ENCODE measurements around the gene RRAGD.

Gene RRAGD

GRCh38 chr6:89352278-89353117 is 59.6 kb downstream of the RRAGD start, which contains the start of gene UBE2J1 (continued):
- TF ChIP-seq ZNF391 (tag by site-specific recombination; IDR thresholded peaks at IDR 0.05; ENCODE audit: borderline replicate concordance, low read depth), result peak; percentile 87; the same call in 1 of the 2 replicates
- TF ChIP-seq KLF10 (tag by site-specific recombination; IDR thresholded peaks at IDR 0.05), result no peak
- no peak for TF ChIP-seq ZNF707 (tag by site-specific recombination; IDR thresholded peaks at IDR 0.05)
- TF ChIP-seq ZBTB48 (tag by site-specific recombination; IDR thresholded peaks at IDR 0.05), result peak; percentile 83
- TF ChIP-seq ZNF558 (tag by site-specific recombination; IDR thresholded peaks at IDR 0.05), result no peak
- TF ChIP-seq ZNF626 (tag by site-specific recombination; IDR thresholded peaks at IDR 0.05), result no peak
- no peak for TF ChIP-seq ATF2 (tag by site-specific recombination; IDR thresholded peaks at IDR 0.05; ENCODE audit: low read depth)
- TF ChIP-seq ZBTB49 (tag by site-specific recombination; IDR thresholded peaks at IDR 0.05; ENCODE audit: low read depth), result no peak
- TF ChIP-seq ZNF19 (tag by site-specific recombination; IDR thresholded peaks at IDR 0.05; ENCODE audit: low read depth), result no peak
- no peak for TF ChIP-seq ZNF621 (tag by site-specific recombination; IDR thresholded peaks at IDR 0.05)
- peak; percentile 31; the same call in 1 of the 2 replicates for TF ChIP-seq KLF9 (tag by site-specific recombination; IDR thresholded peaks at IDR 0.05; ENCODE audit: low read depth)
- peak; percentile 58 for TF ChIP-seq ZNF394 (tag by site-specific recombination; IDR thresholded peaks at IDR 0.05; ENCODE audit: borderline replicate concordance)
- peak; percentile 57 for TF ChIP-seq SP2 (tag by site-specific recombination; IDR thresholded peaks at IDR 0.05)
- TF ChIP-seq ZNF76 (tag by site-specific recombination; IDR thresholded peaks at IDR 0.05; ENCODE audit: borderline replicate concordance, low read depth), result no peak; the same call in 1 of the 2 replicates
- peak; percentile 75; the same call in 1 of the 2 replicates for TF ChIP-seq ZNF362 (tag by site-specific recombination; IDR thresholded peaks at IDR 0.05)
- no peak for TF ChIP-seq GFI1B (tag by site-specific recombination; IDR thresholded peaks at IDR 0.05)
- TF ChIP-seq ZNF18 (tag by site-specific recombination; IDR thresholded peaks at IDR 0.05), result no peak
- no peak for TF ChIP-seq ZNF776 (tag by site-specific recombination; IDR thresholded peaks at IDR 0.05; ENCODE audit: borderline replicate concordance)
- TF ChIP-seq ZNF510 (tag by site-specific recombination; IDR thresholded peaks at IDR 0.05; ENCODE audit: insufficient replicate concordance), result no peak
- no peak for TF ChIP-seq BCL6B (tag by site-specific recombination; IDR thresholded peaks at IDR 0.05)
- TF ChIP-seq, protein P1, sequence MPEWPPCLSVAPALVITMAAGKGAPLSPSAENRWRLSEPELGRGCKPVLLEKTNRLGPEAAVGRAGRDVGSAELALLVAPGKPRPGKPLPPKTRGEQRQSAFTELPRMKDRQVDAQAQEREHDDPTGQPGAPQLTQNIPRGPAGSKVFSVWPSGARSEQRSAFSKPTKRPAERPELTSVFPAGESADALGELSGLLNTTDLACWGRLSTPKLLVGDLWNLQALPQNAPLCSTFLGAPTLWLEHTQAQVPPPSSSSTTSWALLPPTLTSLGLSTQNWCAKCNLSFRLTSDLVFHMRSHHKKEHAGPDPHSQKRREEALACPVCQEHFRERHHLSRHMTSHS (tag by site-specific recombination; IDR thresholded peaks at IDR 0.05), result no peak
- TF ChIP-seq OSR2 (tag by site-specific recombination; IDR thresholded peaks at IDR 0.05), result no peak; the same call in 1 of the 2 replicates
- peak; percentile 61 for TF ChIP-seq REST (tag by site-specific recombination; IDR thresholded peaks at IDR 0.05)
- peak; percentile 79 for TF ChIP-seq ZXDB (tag by site-specific recombination; IDR thresholded peaks at IDR 0.05)
- no peak for TF ChIP-seq ZFP41 (tag by site-specific recombination; IDR thresholded peaks at IDR 0.05; ENCODE audit: borderline replicate concordance)
- no peak for TF ChIP-seq ZFP69B (tag by site-specific recombination; IDR thresholded peaks at IDR 0.05)
